Lung (tissue), 12 donors: ENCODE data around the gene KRTAP6-3. TPM values are rescaled to one million over a fixed set of nuclear protein-coding genes. Genes with fewer than 3 reads are reported as not detected.

Experiments
- ATAC-seq: fragments of 200-7000 bp; cut with Tn5 transposase; one replicate; pipeline ENCODE4 v1.9.1; 2020; ENCODE audit warnings: moderate number of reproducible peaks; ENCODE audit not compliant: insufficient read depth, low FRiP score
- DNase-seq, 3 donors: peaks; one replicate each; pipeline ENCODE4 v3.0.0-alpha.2; 2013 to 2017
- H3K27ac ChIP-seq, 2 donors: one replicate each; pipeline ENCODE4 v1.5.1; 2013; ENCODE audit warnings: mild to moderate bottlenecking in 2 of 2, moderate library complexity in 2 of 2, control low read depth in 1 of 2, inconsistent platforms in 1 of 2, low read depth in 1 of 2, low read length in 1 of 2
- H3K27me3 ChIP-seq, 3 donors: one replicate each; pipeline ENCODE4 v1.5.1; 2013; ENCODE audit warnings: low read length in 2 of 3; ENCODE audit not compliant: control insufficient read depth in 3 of 3, insufficient read depth in 3 of 3
- H3K36me3 ChIP-seq, 4 donors: one replicate each; pipeline ENCODE4 v1.5.1; 2013; ENCODE audit warnings: low read length in 4 of 4, mild to moderate bottlenecking in 1 of 4, moderate library complexity in 1 of 4; ENCODE audit not compliant: control insufficient read depth in 4 of 4, insufficient read depth in 4 of 4
- H3K4me1 ChIP-seq, 5 donors: one replicate each; pipeline ENCODE4 v1.5.1; 2013; ENCODE audit warnings: low read length in 5 of 5, mild to moderate bottlenecking in 2 of 5, moderate library complexity in 1 of 5; ENCODE audit not compliant: control insufficient read depth in 5 of 5, insufficient read depth in 5 of 5
- H3K4me3 ChIP-seq: one replicate; pipeline ENCODE4 v1.5.1; 2013; ENCODE audit warnings: mild to moderate bottlenecking, control low read depth, moderate library complexity
- H3K9ac ChIP-seq, 2 donors: one replicate each; pipeline ENCODE4 v1.5.1; 2013; ENCODE audit warnings: low read length in 2 of 2, control low read depth in 1 of 2; ENCODE audit not compliant: insufficient read depth in 1 of 2
- H3K9me3 ChIP-seq, 4 donors: one replicate each; pipeline ENCODE4 v1.5.1; 2013; ENCODE audit warnings: low read length in 3 of 4, mild to moderate bottlenecking in 1 of 4, moderate library complexity in 1 of 4; ENCODE audit not compliant: control insufficient read depth in 4 of 4, insufficient read depth in 3 of 4
- WGBS, 2 donors: extraction: QIAGEN DNeasy Blood & Tissue Kit; methylation state at CpG; one replicate each; pipeline ENCODE4 v1.1.7; 2013; 5-methylcytosine and 5-hydroxymethylcytosine counted together
- polyA plus RNA-seq, 2 donors: library from polyadenylated mRNA; stranded (reverse); fragments of 200-250 nt; gene quantifications; one replicate each; pipeline ENCODE4 v1.2.1, GENCODE V29; 2013
- total RNA-seq, 2 donors: library from RNA; depleted of rRNA in 1 of 2; stranded (reverse); fragments of >200 nt in 1 of 2; gene quantifications; one replicate each; pipeline ENCODE4 v1.2.1, GENCODE V29; 2014 to 2021
- TF ChIP-seq, protein P1 (sequence below): IDR thresholded peaks from 2 replicates; pipeline ENCODE4 v1.5.1; 2012; ENCODE audit warnings: mild to moderate bottlenecking; ENCODE audit errors: control extremely low read depth, extremely low read depth
- donor health status: control.
- donor health status: control.
- donor health status: Bipolar disorder and iron deficiency.
- donor health status: healthy.
- donor health status: DM: yes; HTN: yes; CAD: no.

Gene KRTAP6-3
- total and polyA plus RNA-seq, 4 donors = not detected

DNA sequence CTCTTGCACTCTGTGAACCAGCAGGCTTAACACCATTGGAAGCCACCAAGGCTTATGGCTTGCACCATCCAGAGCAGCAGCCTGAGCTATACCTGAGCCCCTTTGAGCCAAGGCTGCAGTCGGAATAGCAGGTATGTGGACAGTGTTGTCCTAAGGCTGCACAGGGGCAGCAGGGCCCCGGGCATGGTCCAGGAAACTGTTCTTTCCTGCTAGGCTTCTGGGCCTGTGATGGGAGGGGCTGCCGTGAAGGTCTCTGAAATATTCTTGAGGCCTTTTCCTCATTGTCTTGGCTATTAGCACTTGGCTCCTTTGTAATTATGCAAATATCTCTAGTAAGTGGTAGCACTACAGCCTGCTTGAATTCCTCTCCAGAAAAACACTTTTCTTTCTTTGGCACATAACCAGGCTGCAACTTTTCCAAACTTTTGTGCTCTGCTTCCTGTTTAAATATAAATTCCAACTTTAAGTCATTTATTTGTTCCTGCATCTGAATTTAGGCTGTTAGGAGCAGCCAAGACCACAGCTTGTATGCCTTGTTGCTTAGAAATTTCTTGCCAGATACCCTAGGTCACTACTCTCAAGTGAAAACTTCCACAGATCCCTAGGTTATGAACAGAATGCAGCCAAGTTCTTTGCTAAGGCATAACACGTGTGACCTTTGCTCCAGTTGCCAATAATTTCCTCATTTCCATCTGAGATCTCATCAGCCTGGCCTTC is 33.4 kb downstream of the KRTAP6-3 start:
- ATAC-seq (no peak), DNase-seq (no peak)
- Histone ChIP-seq H3K27ac (no peak overlapping the region), H3K9ac (no peak overlapping the region), H3K27me3 (no peaks in the 10 kb centered on the region), H3K36me3 (no peaks in the 10 kb centered on the region), H3K4me3 (no peak overlapping the region), H3K4me1 (no peaks in the 10 kb centered on the region), H3K9me3 (peaks cover 0 to 12% (median 2%) of the 10 kb centered on the region in 4 donors)
- TF ChIP-seq, protein P1, sequence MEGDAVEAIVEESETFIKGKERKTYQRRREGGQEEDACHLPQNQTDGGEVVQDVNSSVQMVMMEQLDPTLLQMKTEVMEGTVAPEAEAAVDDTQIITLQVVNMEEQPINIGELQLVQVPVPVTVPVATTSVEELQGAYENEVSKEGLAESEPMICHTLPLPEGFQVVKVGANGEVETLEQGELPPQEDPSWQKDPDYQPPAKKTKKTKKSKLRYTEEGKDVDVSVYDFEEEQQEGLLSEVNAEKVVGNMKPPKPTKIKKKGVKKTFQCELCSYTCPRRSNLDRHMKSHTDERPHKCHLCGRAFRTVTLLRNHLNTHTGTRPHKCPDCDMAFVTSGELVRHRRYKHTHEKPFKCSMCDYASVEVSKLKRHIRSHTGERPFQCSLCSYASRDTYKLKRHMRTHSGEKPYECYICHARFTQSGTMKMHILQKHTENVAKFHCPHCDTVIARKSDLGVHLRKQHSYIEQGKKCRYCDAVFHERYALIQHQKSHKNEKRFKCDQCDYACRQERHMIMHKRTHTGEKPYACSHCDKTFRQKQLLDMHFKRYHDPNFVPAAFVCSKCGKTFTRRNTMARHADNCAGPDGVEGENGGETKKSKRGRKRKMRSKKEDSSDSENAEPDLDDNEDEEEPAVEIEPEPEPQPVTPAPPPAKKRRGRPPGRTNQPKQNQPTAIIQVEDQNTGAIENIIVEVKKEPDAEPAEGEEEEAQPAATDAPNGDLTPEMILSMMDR = no peak
- 50 to 68% methylated on average over 4 of the region's 4 CpGs for WGBS, 2 donors

DNA sequence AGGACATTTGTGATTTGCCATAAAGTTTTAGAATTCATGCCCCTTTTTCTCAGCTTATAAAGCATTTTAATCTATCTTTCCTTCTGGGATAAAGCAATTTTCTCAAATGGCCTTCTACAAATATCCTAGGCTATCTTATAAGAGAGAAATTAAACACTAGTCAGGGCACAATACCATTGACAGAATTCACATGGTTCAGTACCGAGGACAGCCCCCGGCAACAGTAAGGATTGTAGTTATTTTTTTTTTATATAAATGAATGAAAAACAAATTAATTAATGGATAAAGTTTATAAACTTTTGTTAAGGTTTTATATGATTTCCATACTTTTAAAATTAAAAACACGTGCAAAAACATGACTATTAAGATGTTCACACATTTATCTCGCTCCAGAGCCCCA is 35.9 kb downstream of the KRTAP6-3 start:
- Histone ChIP-seq H3K27me3 (no peaks in the 10 kb centered on the region), H3K36me3 (no peaks in the 10 kb centered on the region), H3K27ac (no peak overlapping the region), H3K4me3 (no peak overlapping the region), H3K9me3 (peaks cover 0 to 12% (median 2%) of the 10 kb centered on the region in 4 donors), H3K9ac (no peak overlapping the region), H3K4me1 (no peaks in the 10 kb centered on the region)
- DNase-seq (no peak), ATAC-seq (no peak)
- WGBS, 2 donors = 75 to 82% methylated on average over 4 of the region's 4 CpGs
- TF ChIP-seq, protein P1 = no peak

DNA sequence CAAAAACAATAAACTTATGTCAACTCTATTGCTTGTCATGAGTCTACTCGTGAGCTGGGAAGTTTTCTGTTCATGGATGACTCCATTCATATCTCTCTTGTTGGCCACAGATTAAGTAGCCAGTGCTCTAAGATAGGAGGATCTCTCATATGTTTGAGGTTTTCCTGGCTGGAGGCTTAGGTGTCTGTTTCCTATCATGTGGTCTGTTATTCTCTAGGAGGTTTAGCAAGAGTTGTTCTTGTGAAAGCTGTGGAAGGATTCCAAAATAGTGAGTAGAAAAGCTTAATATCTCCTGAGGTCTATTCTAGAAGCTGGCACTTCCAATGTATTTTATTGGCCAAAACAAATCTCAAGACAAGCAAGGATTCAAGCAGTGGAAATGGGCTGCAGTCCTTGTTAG is 37.0 kb downstream of the KRTAP6-3 start:
- Histone ChIP-seq H3K27me3 (no peaks in the 10 kb centered on the region), H3K4me3 (no peak overlapping the region), H3K9me3 (peaks cover 0 to 7% (median 2%) of the 10 kb centered on the region in 4 donors), H3K36me3 (no peaks in the 10 kb centered on the region), H3K27ac (no peak overlapping the region), H3K4me1 (no peaks in the 10 kb centered on the region), H3K9ac (no peak overlapping the region)
- WGBS, 2 donors = 62 to 75% methylated on average over 1 of the region's 1 CpG
- DNase-seq (no peak), ATAC-seq (no peak)
- TF ChIP-seq, protein P1 = no peak

DNA sequence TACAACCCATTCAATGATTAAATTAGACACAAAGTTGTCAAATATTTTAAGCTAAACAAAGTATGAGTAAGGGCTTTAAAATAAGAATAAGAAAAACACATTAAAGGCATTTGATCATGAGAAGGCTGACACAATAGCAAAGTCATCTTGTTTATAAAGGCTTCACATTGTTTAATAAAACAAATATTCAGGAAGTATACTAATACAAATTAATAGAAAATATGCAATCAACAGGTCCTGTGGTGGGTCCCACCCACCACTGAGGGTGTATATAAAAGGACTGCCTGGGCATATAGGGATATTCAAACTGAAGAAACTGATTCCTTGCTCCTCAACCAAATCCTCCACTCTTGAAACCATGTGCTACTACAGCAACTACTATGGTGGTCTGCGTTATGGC is 42.7 kb downstream of the KRTAP6-3 start, which contains the start of gene KRTAP20-2:
TSS of gene KRTAP20-2 (plus strand) at position 301 of the 400 bp plus-strand sequence. CDS start at position 359, 58 bp downstream.
- DNase-seq (no peak), ATAC-seq (no peak)
- no peak within 1 kb of the TSS for H3K9ac ChIP-seq
- H3K36me3 ChIP-seq = no peaks in the 10 kb centered on the region
- WGBS, 2 donors = 91 to 100% methylated on average over 1 of the region's 1 CpG
- H3K4me3 ChIP-seq = no peak within 1 kb of the TSS
- H3K9me3 ChIP-seq = no peaks in the 10 kb centered on the region
- no peaks in the 10 kb centered on the region for H3K27me3 ChIP-seq
- TF ChIP-seq, protein P1 = no peak
- H3K27ac ChIP-seq = no peak within 1 kb of the TSS
- H3K4me1 ChIP-seq = no peaks in the 10 kb centered on the region
